Loucy (cell line): ENCODE measurements around the gene C11orf71.

ENCODE experiments used
- H2AFZ ChIP-seq: fragments of 200-600 bp; sonication (generic); 2 replicates; pipeline ENCODE4 v1.6.0; 2016; ENCODE audit warnings: antibody characterized with exemption, mild to moderate bottlenecking, low read length, moderate library complexity
- H3F3A ChIP-seq: fragments of 200-600 bp; 2 replicates; pipeline ENCODE4 v1.6.0; 2016; ENCODE audit warnings: antibody characterized with exemption, low read depth, mild to moderate bottlenecking
- H3K27me3 ChIP-seq: fragments of 200-600 bp; sonication (generic); 2 replicates; pipeline ENCODE4 v1.6.1; 2014; ENCODE audit warnings: low read length, mild to moderate bottlenecking; ENCODE audit not compliant: insufficient read depth, poor library complexity, severe bottlenecking
- H3K36me3 ChIP-seq: fragments of 200-600 bp; sonication (generic); 2 replicates; pipeline ENCODE4 v1.6.1; 2016; ENCODE audit warnings: low read length; ENCODE audit not compliant: insufficient read depth
- H3K4me1 ChIP-seq: fragments of 200-600 bp; sonication (generic); 2 replicates; pipeline ENCODE4 v1.5.1; 2014; ENCODE audit warnings: low read length, mild to moderate bottlenecking; ENCODE audit not compliant: insufficient read depth, poor library complexity, severe bottlenecking
- H3K4me2 ChIP-seq: fragments of 200-600 bp; sonication (generic); 2 replicates; pipeline ENCODE4 v1.6.0; 2014; ENCODE audit warnings: antibody characterized with exemption, low read length, low read depth, mild to moderate bottlenecking; ENCODE audit not compliant: poor library complexity, severe bottlenecking
- H3K4me3 ChIP-seq: fragments of 200-600 bp; sonication (generic); 2 replicates; pipeline ENCODE4 v1.5.1; 2014; ENCODE audit warnings: low read length, mild to moderate bottlenecking, mixed read lengths; ENCODE audit not compliant: poor library complexity, severe bottlenecking
- H3K79me2 ChIP-seq: fragments of 200-600 bp; sonication (generic); 2 replicates; pipeline ENCODE4 v1.6.1; 2014; ENCODE audit warnings: low read length; ENCODE audit not compliant: insufficient read depth
- H3K9ac ChIP-seq: fragments of 200-600 bp; sonication (generic); 2 replicates; pipeline ENCODE4 v1.6.0; 2014; ENCODE audit warnings: mild to moderate bottlenecking, low read depth, low read length, moderate library complexity; ENCODE audit not compliant: poor library complexity, severe bottlenecking
- H3K9me2 ChIP-seq: fragments of 200-600 bp; sonication (generic); replicated peaks from 2 replicates; pipeline ENCODE4 v1.6.1; 2016; ENCODE audit warnings: low read depth, low read length, mixed read lengths
- H3K9me3 ChIP-seq: fragments of 200-600 bp; sonication (generic); 2 replicates; pipeline ENCODE4 v1.6.1; 2014; ENCODE audit warnings: mild to moderate bottlenecking, antibody characterized with exemption, low read length, low read depth; ENCODE audit not compliant: insufficient read depth
- H4K20me1 ChIP-seq: fragments of 200-600 bp; sonication (generic); 2 replicates; pipeline ENCODE4 v1.6.0; 2014; ENCODE audit warnings: antibody characterized with exemption, low read length, mild to moderate bottlenecking; ENCODE audit not compliant: insufficient read depth, poor library complexity, severe bottlenecking
- CTCF ChIP-seq: fragments of 200-600 bp; sonication (generic); conservative IDR thresholded peaks from 2 replicates; pipeline ENCODE4 v1.5.1; 2014; ENCODE audit warnings: mild to moderate bottlenecking, antibody characterized with exemption, low read length
- EZH2phosphoT487 ChIP-seq: fragments of 200-600 bp; IDR thresholded peaks from 2 replicates; pipeline ENCODE4 v1.6.1; 2018; ENCODE audit warnings: antibody characterized with exemption, mild to moderate bottlenecking, moderate library complexity, borderline replicate concordance

C11orf71 gene

DNA sequence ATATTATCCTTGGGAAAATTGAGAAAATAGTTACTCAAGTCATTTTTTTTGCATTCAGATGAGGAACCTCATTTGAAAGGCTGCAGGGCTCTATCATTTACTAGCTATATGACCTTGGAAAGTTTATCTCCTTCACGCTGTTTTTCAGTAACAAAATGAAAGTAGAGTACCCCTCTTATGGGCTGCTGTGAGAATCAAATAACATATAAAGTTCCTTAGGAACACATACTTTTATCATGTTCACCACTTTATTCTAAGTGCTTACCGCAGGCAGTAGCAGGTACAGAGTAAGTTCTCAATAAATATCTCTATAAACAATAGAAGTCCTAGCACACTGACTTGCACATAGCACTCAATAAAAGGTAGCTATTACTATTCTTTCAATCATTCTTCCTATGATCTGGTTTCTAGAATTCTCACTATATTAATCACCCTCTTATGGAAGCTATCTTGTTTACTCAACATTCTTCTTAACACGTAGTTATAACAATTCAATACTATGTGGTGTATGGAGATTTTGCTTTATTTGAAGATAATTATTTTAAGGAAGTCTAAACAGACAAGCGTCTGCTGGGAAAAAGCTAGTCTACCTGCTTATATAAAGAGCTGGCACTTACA is 1.9 kb downstream of the C11orf71 start:
- peak overlapping the region; percentile 93 for H3K4me3 ChIP-seq
- peaks cover 27% of the 10 kb centered on the region for H4K20me1 ChIP-seq
- H3K9me2 ChIP-seq, result no peaks in the 10 kb centered on the region
- no peak overlapping the region for H2AFZ ChIP-seq
- H3K4me1 ChIP-seq, result peaks cover 44% of the 10 kb centered on the region
- H3K36me3 ChIP-seq, result no peaks in the 10 kb centered on the region
- peaks cover 49% of the 10 kb centered on the region for H3K79me2 ChIP-seq
- no peaks in the 10 kb centered on the region for H3K27me3 ChIP-seq
- H3K9me3 ChIP-seq, result no peaks in the 10 kb centered on the region
- H3K9ac ChIP-seq, result peak overlapping the region; percentile 97
- peaks cover 3% of the 10 kb centered on the region; the same call in 1 of the 2 replicates for H3F3A ChIP-seq
- H3K4me2 ChIP-seq, result peak overlapping the region; percentile 91
- TF ChIP-seq EZH2phosphoT487, result no peak

- peaks cover 3% of the 10 kb centered on the region; the same call in 1 of the 2 replicates for H3F3A ChIP-seq
- peak overlapping the region; percentile 97 for H3K9ac ChIP-seq
- H3K4me3 ChIP-seq, result no peak overlapping the region
- H3K9me3 ChIP-seq, result no peaks in the 10 kb centered on the region
- no peaks in the 10 kb centered on the region for H3K27me3 ChIP-seq
- peaks cover 35% of the 10 kb centered on the region for H3K4me1 ChIP-seq
- no peak overlapping the region for H2AFZ ChIP-seq
- H3K79me2 ChIP-seq, result peaks cover 40% of the 10 kb centered on the region
- peak overlapping the region; percentile 91 for H3K4me2 ChIP-seq
- H4K20me1 ChIP-seq, result peaks cover 18% of the 10 kb centered on the region
- no peak for TF ChIP-seq CTCF
- no peak for TF ChIP-seq EZH2phosphoT487
- H3K9me2 ChIP-seq, result no peaks in the 10 kb centered on the region
- H3K36me3 ChIP-seq, result no peaks in the 10 kb centered on the region
Measured at GRCh38 chr11:114397349-114397982, 2.8 kb downstream of the C11orf71 start.

GRCh38 chr11:114396916-114397315 is 3.4 kb downstream of the C11orf71 start:
- TF ChIP-seq EZH2phosphoT487, result no peak
- no peak for TF ChIP-seq CTCF
- peaks cover 3% of the 10 kb centered on the region; the same call in 1 of the 2 replicates for H3F3A ChIP-seq
- H3K9ac ChIP-seq, result no peak overlapping the region
- H3K4me1 ChIP-seq, result peaks cover 32% of the 10 kb centered on the region
- no peak overlapping the region for H3K4me3 ChIP-seq
- peaks cover 14% of the 10 kb centered on the region for H4K20me1 ChIP-seq
- H3K9me3 ChIP-seq, result no peaks in the 10 kb centered on the region
- no peaks in the 10 kb centered on the region for H3K36me3 ChIP-seq
- no peak overlapping the region for H2AFZ ChIP-seq
- H3K9me2 ChIP-seq, result no peaks in the 10 kb centered on the region
- peak overlapping the region; percentile 31 for H3K4me2 ChIP-seq
- H3K79me2 ChIP-seq, result peaks cover 34% of the 10 kb centered on the region
- no peaks in the 10 kb centered on the region for H3K27me3 ChIP-seq
